KG1 (cell line): ENCODE results near the gene RBMX.
"Not testable (repeated sequence)": the region's sequence is repeated elsewhere in the genome, so short reads cannot be mapped to it uniquely, and the experiment has no call there.

Experiments
- DNase-seq: peaks from one replicate; lab custom pipeline; 2025; lab: John Stamatoyannopoulos, UW

Gene RBMX

GRCh38 chrX:136880452-136881013 lies at the start of gene RBMX:
RBMX (minus strand) TSS chrX:136880725; CDS start chrX:136879427, 1,298 bp downstream.
- peak; percentile 79 for DNase-seq

- not testable (repeated sequence) for DNase-seq
These were observed 40.9 kb upstream of the RBMX start for GRCh38 chrX:136921438-136921837.

- DNase-seq = no peak
These were observed 39.5 kb upstream of the RBMX start for GRCh38 chrX:136920001-136920400.

GRCh38 chrX:136916827-136917226 lies 36.3 kb upstream of the RBMX start:
- DNase-seq = no peak

- DNase-seq = not testable (repeated sequence)
These were observed 31.1 kb upstream of the RBMX start for GRCh38 chrX:136911661-136912060.

- DNase-seq = no peak
These were observed 30.7 kb upstream of the RBMX start for GRCh38 chrX:136911253-136911652.

- DNase-seq = no peak
These were observed 30.1 kb upstream of the RBMX start for GRCh38 chrX:136910565-136911035.

- peak; percentile 1 for DNase-seq
These were observed 29.4 kb upstream of the RBMX start for GRCh38 chrX:136909706-136910564.

GRCh38 chrX:136909119-136909705 lies 28.7 kb upstream of the RBMX start:
- peak; percentile 8 for DNase-seq

- no peak for DNase-seq
These were observed 27.1 kb upstream of the RBMX start for GRCh38 chrX:136907621-136908020.

GRCh38 chrX:136906921-136907510 lies 26.5 kb upstream of the RBMX start:
- no peak for DNase-seq

- not testable (repeated sequence) for DNase-seq
These were observed 23.5 kb upstream of the RBMX start for GRCh38 chrX:136904067-136904466.

GRCh38 chrX:136900071-136900470 lies 19.5 kb upstream of the RBMX start:
- DNase-seq = not testable (repeated sequence)

- no peak for DNase-seq
These were observed 18.7 kb upstream of the RBMX start for GRCh38 chrX:136899221-136899620.

- DNase-seq = not testable (repeated sequence)
These were observed 18.2 kb upstream of the RBMX start for GRCh38 chrX:136898752-136899151.

- no peak for DNase-seq
These were observed 15.8 kb upstream of the RBMX start for GRCh38 chrX:136896121-136896914.

GRCh38 chrX:136892412-136892811 lies 11.9 kb upstream of the RBMX start:
- DNase-seq = no peak

GRCh38 chrX:136890596-136890995 lies 10.1 kb upstream of the RBMX start:
- not testable (repeated sequence) for DNase-seq

- DNase-seq = no peak
These were observed 8.7 kb upstream of the RBMX start for GRCh38 chrX:136889269-136889668.

GRCh38 chrX:136880003-136880451 lies 498 bp downstream of the RBMX start:
- DNase-seq = no peak

- DNase-seq = no peak
These were observed 1.4 kb downstream of the RBMX start for GRCh38 chrX:136879001-136879687.
